GM19397 (cell line): ENCODE measurements around the gene TEX101.
A peak's percentile ranks its signal among the peaks of the same experiment; 100 is the strongest.

Experiments
- ATAC-seq: cut with Tn5 transposase; IDR thresholded peaks from one replicate; pipeline ENCODE4 v1.9.1; 2021; ENCODE audit warnings: mild to moderate bottlenecking, moderate library complexity; ENCODE audit not compliant: unreplicated experiment

Gene TEX101

GRCh38 chr19:43445426-43445825 lies 30.7 kb downstream of the TEX101 start:
- ATAC-seq: no peak

GRCh38 chr19:43446746-43447489 lies 32.2 kb downstream of the TEX101 start:
- no peak for ATAC-seq

- no peak for ATAC-seq
Measured at GRCh38 chr19:43447655-43448054, 33.0 kb downstream of the TEX101 start.

GRCh38 chr19:43450545-43450997 lies 35.9 kb downstream of the TEX101 start:
- ATAC-seq: no peak

- ATAC-seq: no peak
Measured at GRCh38 chr19:43452582-43452981, 37.9 kb downstream of the TEX101 start.

GRCh38 chr19:43454031-43454430 lies 39.3 kb downstream of the TEX101 start:
- no peak for ATAC-seq

GRCh38 chr19:43455321-43456113 lies 40.8 kb downstream of the TEX101 start:
- ATAC-seq: no peak

GRCh38 chr19:43457809-43458208 lies 43.1 kb downstream of the TEX101 start:
- no peak for ATAC-seq

- no peak for ATAC-seq
Measured at GRCh38 chr19:43460362-43461016, 45.8 kb downstream of the TEX101 start.

- ATAC-seq: no peak
Measured at GRCh38 chr19:43461303-43461702, 46.6 kb downstream of the TEX101 start.

GRCh38 chr19:43462383-43462782 lies 47.7 kb downstream of the TEX101 start:
- ATAC-seq: no peak

- ATAC-seq: no peak
Measured at GRCh38 chr19:43462785-43463380, 48.2 kb downstream of the TEX101 start.

- peak; percentile 84 for ATAC-seq
Measured at GRCh38 chr19:43463381-43464133, 48.9 kb downstream of the TEX101 start.

GRCh38 chr19:43464134-43464775 lies 49.6 kb downstream of the TEX101 start:
- ATAC-seq: peak; percentile 31

GRCh38 chr19:43465468-43466120 lies 50.9 kb downstream of the TEX101 start, which contains the start of gene LYPD3:
LYPD3 (minus strand) TSS chr19:43465608; CDS start chr19:43465571, 37 bp downstream.
- no peak for ATAC-seq

GRCh38 chr19:43466793-43467192 lies 52.1 kb downstream of the TEX101 start:
- no peak for ATAC-seq

GRCh38 chr19:43467276-43467675 lies 52.6 kb downstream of the TEX101 start:
- no peak for ATAC-seq

- no peak for ATAC-seq
Measured at GRCh38 chr19:43467730-43468129, 53.0 kb downstream of the TEX101 start.
